ENCODE results near the gene RAD9B.

GRCh38 chr12:110550981-110551380 is 48.9 kb downstream of the RAD9B start:
- TF ChIP-seq POLR2A (IDR thresholded peaks at IDR 0.05; ENCODE audit: low read length) (no peak), GATA1 (IDR thresholded peaks at IDR 0.05; ENCODE audit: low read depth, low read length) (no peak)
